HL-60/S4 (cell line): ENCODE results near the gene PKP2.
"Not testable (repeated sequence)": the region's sequence is repeated elsewhere in the genome, so short reads cannot be mapped to it uniquely, and the experiment has no call there.

Experiments
- in situ Hi-C: fragments of 300-500 bp; cut with MboI; formaldehyde crosslinking; loops from 2 replicates; pipeline ENCODE4 v1.14.3; 2022; ENCODE audit warnings: low sequenced_read_pairs

PKP2 gene

GRCh38 chr12:32897281-32897610 is 669 bp upstream of the PKP2 start:
- in situ Hi-C loops = no loop called here

DNA sequence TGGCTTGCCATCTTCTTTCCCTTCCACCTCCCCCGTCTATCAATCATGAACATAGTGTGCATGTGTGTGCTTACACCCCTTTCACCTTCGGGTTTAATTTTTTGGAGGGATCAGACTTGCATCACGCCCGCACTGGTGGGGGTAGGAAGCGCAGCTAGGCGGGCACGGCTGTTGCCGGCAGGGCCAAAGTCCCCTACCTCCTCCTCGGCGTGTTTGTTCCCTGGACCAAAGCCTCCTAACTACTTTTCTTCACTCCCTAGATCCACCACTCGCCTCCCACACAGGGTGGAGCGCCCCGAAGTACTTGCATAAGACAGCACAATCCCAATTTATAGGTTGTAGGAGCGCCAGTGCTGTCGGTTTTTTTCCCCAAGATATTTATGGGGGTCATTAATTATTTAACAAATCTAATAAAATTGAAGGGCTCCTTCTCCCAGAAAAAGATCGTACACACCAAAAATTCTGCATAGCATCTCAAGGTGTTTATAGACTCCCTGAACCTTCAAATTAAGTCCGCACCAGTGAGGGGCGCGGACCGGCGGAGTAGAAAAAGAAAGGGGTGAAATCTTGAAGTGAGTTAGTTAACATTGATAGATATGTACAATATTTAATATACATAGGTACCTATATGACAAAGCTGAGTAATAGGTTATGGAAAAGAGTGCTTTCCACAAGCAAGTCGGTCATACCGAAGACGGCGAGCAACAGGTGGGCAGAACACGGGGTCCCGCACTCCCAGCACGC is 717 bp downstream of the PKP2 start:
- in situ Hi-C loops = no loop called here

GRCh38 chr12:32894566-32894965 is 2.0 kb downstream of the PKP2 start:
- in situ Hi-C loops = no loop called here

GRCh38 chr12:32893458-32893857 is 3.1 kb downstream of the PKP2 start:
- in situ Hi-C loops = no loop called here

GRCh38 chr12:32893043-32893442 is 3.5 kb downstream of the PKP2 start:
- in situ Hi-C loops = no loop called here

- in situ Hi-C loops = not testable (repeated sequence)
Measured at GRCh38 chr12:32892369-32892768, 4.2 kb downstream of the PKP2 start.

DNA sequence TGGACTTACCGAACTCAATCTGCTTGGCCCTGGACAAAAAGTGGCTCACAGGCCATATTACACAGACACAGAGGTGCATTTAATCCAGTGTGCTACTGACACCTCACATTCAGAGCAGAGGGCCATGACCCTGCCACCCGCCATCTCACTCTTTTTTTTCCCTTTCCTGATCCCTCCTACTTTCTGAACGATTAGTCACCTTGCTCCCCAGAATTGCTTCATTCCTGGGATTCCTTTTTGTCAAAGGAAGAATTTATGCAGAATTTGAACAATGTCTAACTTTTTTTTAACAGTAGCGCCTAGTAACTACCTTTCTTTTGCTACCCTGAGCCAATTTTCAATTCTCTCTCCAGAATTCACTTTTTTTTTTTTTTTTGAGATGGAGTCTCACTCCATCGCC is 4.6 kb downstream of the PKP2 start:
- in situ Hi-C loops = no loop called here

- in situ Hi-C loops = no loop called here
Measured at GRCh38 chr12:32891526-32891925, 5.1 kb downstream of the PKP2 start.

DNA sequence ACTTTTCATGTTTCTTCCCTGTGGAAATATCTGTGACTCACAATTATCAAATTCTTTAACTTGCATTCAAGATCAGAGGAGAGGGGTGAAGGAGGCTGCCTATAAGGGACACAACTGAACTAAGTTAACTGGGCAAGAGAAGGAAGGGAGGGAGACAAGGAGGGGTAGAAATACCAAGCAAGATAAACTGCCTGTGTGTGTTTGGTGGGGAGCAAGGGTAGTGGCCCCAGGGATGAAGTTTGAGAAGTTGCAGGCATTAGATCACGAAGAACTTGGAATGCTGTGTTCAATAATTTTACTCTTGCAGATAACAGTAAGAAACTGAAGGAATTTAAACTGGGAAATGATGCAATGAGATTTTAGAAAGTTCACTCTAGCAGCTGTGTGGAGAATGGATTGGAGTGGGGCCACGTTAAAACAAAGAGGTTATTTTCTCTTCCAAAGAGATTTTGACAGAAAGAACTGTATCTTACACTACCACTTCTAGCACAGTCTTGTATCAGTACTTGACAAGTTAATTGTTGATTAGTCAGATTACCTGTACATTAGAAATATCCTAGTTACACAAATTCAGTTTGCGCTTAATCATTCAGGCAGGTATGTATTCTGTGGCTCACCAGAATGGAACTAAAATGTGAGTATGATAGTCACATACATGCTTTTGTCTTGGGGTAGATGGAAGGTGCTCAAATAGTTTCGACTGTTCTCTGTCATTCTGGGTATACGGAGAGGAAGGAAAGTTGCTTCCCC is 7.4 kb downstream of the PKP2 start:
- in situ Hi-C loops = no loop called here

- in situ Hi-C loops = no loop called here
Measured at GRCh38 chr12:32887058-32887457, 9.5 kb downstream of the PKP2 start.

DNA sequence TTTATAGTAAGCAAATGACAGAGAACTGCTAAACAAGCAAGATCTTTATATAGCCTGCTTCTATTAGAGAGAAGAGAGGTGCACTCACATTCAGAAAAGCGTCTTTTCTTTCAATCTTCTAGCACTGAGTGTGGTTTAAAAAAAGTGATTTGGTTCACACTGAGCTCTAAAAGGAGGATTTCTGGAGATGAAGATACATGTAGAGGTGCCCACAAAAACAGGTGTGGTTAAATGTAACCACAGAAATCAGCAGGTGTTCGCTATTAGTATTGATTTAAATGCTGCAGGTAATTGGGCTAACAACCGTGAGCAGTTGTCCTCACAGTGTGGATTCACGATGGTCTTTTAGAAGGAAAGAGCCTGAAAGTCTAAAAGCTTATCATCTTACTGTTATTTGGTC is 10.7 kb downstream of the PKP2 start:
- in situ Hi-C loops = no loop called here

- in situ Hi-C loops = no loop called here
Measured at GRCh38 chr12:32884962-32885361, 11.6 kb downstream of the PKP2 start.

GRCh38 chr12:32881702-32882101 is 14.9 kb downstream of the PKP2 start:
- in situ Hi-C loops = no loop called here

- in situ Hi-C loops = no loop called here
Measured at GRCh38 chr12:32881107-32881506, 15.5 kb downstream of the PKP2 start.

DNA sequence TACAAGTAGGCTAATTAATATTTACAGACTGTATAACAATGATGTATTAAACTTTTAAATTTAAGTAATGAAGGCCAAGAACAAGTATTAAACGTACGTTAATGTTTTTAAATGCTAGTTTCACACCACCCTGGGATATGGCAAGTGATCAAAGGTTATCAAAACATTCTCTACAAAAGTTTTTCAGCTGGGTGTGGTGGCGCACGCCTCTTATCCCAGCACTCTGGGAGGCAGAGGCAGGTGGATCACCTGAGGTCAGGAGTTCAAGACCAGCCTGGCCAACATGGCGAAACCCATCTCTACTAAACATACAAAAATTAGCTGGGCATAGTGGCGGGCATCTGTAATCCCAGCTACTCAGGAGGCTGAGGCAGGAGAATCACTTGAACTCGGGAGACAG is 17.5 kb downstream of the PKP2 start:
- in situ Hi-C loops = not testable (repeated sequence)

GRCh38 chr12:32877601-32878459 is 18.7 kb downstream of the PKP2 start:
- in situ Hi-C loops = no loop called here

- in situ Hi-C loops = no loop called here
Measured at GRCh38 chr12:32876004-32876403, 20.6 kb downstream of the PKP2 start.

GRCh38 chr12:32874975-32875374 is 21.6 kb downstream of the PKP2 start:
- in situ Hi-C loops = no loop called here

DNA sequence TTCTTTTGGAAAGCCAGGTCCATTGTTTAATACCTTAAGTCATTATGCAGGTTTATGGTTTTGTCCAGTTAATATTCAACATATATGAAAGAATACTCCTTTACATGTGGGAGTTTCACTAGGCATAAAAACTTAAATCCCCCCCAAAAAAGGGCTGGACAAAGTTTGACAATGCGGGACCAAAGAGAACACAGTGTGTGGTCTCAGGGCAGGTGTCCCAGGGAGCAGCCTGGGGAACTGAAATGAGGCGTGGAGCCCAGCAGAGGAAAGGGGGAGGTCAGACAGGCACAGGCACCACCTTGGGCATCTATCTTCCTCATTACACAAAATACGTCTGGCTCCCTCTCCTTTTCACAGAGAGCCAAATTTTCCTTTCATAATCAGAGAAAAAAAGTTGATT is 22.5 kb downstream of the PKP2 start:
- in situ Hi-C loops = no loop called here

- in situ Hi-C loops = not testable (repeated sequence)
Measured at GRCh38 chr12:32872416-32872815, 24.2 kb downstream of the PKP2 start.

DNA sequence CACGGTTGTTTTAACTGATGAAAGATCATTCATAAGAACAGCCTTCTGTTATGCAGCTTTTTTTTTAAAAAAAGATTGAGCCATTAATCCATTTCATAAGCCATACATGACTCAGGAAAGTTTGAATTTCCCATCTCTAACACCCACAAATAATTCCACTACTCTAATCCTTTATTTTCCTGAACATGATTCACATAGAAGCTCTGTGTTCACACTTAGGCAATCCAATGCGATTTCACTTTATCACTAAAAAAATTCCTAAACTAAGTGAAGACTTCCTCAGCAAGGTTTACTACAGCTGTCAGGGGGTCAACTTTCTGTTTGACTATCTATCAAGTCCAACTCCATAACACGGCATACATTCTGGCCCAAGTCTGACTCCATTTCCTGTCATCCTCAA is 25.9 kb downstream of the PKP2 start:
- in situ Hi-C loops = no loop called here

GRCh38 chr12:32868885-32869284 is 27.7 kb downstream of the PKP2 start:
- in situ Hi-C loops = no loop called here
